Loucy (cell line): Measurements from ENCODE around the gene BPIFB1.

Experiments used
- H2AFZ ChIP-seq: fragments of 200-600 bp; sonication (generic); 2 replicates; pipeline ENCODE4 v1.6.0; 2016; ENCODE audit warnings: antibody characterized with exemption, mild to moderate bottlenecking, low read length, moderate library complexity
- H3F3A ChIP-seq: fragments of 200-600 bp; 2 replicates; pipeline ENCODE4 v1.6.0; 2016; ENCODE audit warnings: antibody characterized with exemption, low read depth, mild to moderate bottlenecking
- H3K27me3 ChIP-seq: fragments of 200-600 bp; sonication (generic); 2 replicates; pipeline ENCODE4 v1.6.1; 2014; ENCODE audit warnings: low read length, mild to moderate bottlenecking; ENCODE audit not compliant: insufficient read depth, poor library complexity, severe bottlenecking
- H3K36me3 ChIP-seq: fragments of 200-600 bp; sonication (generic); 2 replicates; pipeline ENCODE4 v1.6.1; 2016; ENCODE audit warnings: low read length; ENCODE audit not compliant: insufficient read depth
- H3K4me1 ChIP-seq: fragments of 200-600 bp; sonication (generic); 2 replicates; pipeline ENCODE4 v1.5.1; 2014; ENCODE audit warnings: low read length, mild to moderate bottlenecking; ENCODE audit not compliant: insufficient read depth, poor library complexity, severe bottlenecking
- H3K4me2 ChIP-seq: fragments of 200-600 bp; sonication (generic); 2 replicates; pipeline ENCODE4 v1.6.0; 2014; ENCODE audit warnings: antibody characterized with exemption, low read length, low read depth, mild to moderate bottlenecking; ENCODE audit not compliant: poor library complexity, severe bottlenecking
- H3K4me3 ChIP-seq: fragments of 200-600 bp; sonication (generic); 2 replicates; pipeline ENCODE4 v1.5.1; 2014; ENCODE audit warnings: low read length, mild to moderate bottlenecking, mixed read lengths; ENCODE audit not compliant: poor library complexity, severe bottlenecking
- H3K79me2 ChIP-seq: fragments of 200-600 bp; sonication (generic); 2 replicates; pipeline ENCODE4 v1.6.1; 2014; ENCODE audit warnings: low read length; ENCODE audit not compliant: insufficient read depth
- H3K9ac ChIP-seq: fragments of 200-600 bp; sonication (generic); 2 replicates; pipeline ENCODE4 v1.6.0; 2014; ENCODE audit warnings: mild to moderate bottlenecking, low read depth, low read length, moderate library complexity; ENCODE audit not compliant: poor library complexity, severe bottlenecking
- H3K9me2 ChIP-seq: fragments of 200-600 bp; sonication (generic); replicated peaks from 2 replicates; pipeline ENCODE4 v1.6.1; 2016; ENCODE audit warnings: low read depth, low read length, mixed read lengths
- H3K9me3 ChIP-seq: fragments of 200-600 bp; sonication (generic); 2 replicates; pipeline ENCODE4 v1.6.1; 2014; ENCODE audit warnings: mild to moderate bottlenecking, antibody characterized with exemption, low read length, low read depth; ENCODE audit not compliant: insufficient read depth
- H4K20me1 ChIP-seq: fragments of 200-600 bp; sonication (generic); 2 replicates; pipeline ENCODE4 v1.6.0; 2014; ENCODE audit warnings: antibody characterized with exemption, low read length, mild to moderate bottlenecking; ENCODE audit not compliant: insufficient read depth, poor library complexity, severe bottlenecking
- CTCF ChIP-seq: fragments of 200-600 bp; sonication (generic); conservative IDR thresholded peaks from 2 replicates; pipeline ENCODE4 v1.5.1; 2014; ENCODE audit warnings: mild to moderate bottlenecking, antibody characterized with exemption, low read length
- EZH2phosphoT487 ChIP-seq: fragments of 200-600 bp; IDR thresholded peaks from 2 replicates; pipeline ENCODE4 v1.6.1; 2018; ENCODE audit warnings: antibody characterized with exemption, mild to moderate bottlenecking, moderate library complexity, borderline replicate concordance

BPIFB1 gene

GRCh38 chr20:33272155-33272873 lies 10.7 kb upstream of the BPIFB1 start:
- no peaks in the 10 kb centered on the region for H3K79me2 ChIP-seq

GRCh38 chr20:33273117-33273851 lies 9.7 kb upstream of the BPIFB1 start:
- Histone ChIP-seq H4K20me1 (no peaks in the 10 kb centered on the region), H3K4me1 (no peaks in the 10 kb centered on the region)
- TF ChIP-seq EZH2phosphoT487 (no peak), CTCF (no peak)

More at GRCh38 chr20:33272155-33272873, 10.7 kb upstream of the BPIFB1 start:
- Histone ChIP-seq H3K9me2 (no peaks in the 10 kb centered on the region), H3K36me3 (no peaks in the 10 kb centered on the region), H3F3A (no peaks in the 10 kb centered on the region), H3K27me3 (no peaks in the 10 kb centered on the region), H3K4me1 (no peaks in the 10 kb centered on the region), H3K9ac (no peak overlapping the region), H3K9me3 (no peaks in the 10 kb centered on the region), H4K20me1 (no peaks in the 10 kb centered on the region), H3K4me3 (no peak overlapping the region), H2AFZ (no peak overlapping the region), H3K4me2 (no peak overlapping the region)
- TF ChIP-seq EZH2phosphoT487 (no peak), CTCF (no peak)

GRCh38 chr20:33275215-33275614 lies 7.8 kb upstream of the BPIFB1 start:
- Histone ChIP-seq H3K27me3 (no peaks in the 10 kb centered on the region), H3K36me3 (no peaks in the 10 kb centered on the region), H3K4me3 (no peak overlapping the region), H3K9me2 (no peaks in the 10 kb centered on the region), H4K20me1 (no peaks in the 10 kb centered on the region), H3K79me2 (no peaks in the 10 kb centered on the region), H3K9ac (no peak overlapping the region), H2AFZ (no peak overlapping the region), H3K4me2 (no peak overlapping the region), H3K4me1 (no peaks in the 10 kb centered on the region), H3K9me3 (no peaks in the 10 kb centered on the region), H3F3A (no peaks in the 10 kb centered on the region)
- TF ChIP-seq EZH2phosphoT487 (no peak), CTCF (no peak)

More at GRCh38 chr20:33273117-33273851, 9.7 kb upstream of the BPIFB1 start:
- Histone ChIP-seq H3K4me2 (no peak overlapping the region), H3K79me2 (no peaks in the 10 kb centered on the region), H3K27me3 (no peaks in the 10 kb centered on the region), H3F3A (no peaks in the 10 kb centered on the region), H3K4me3 (no peak overlapping the region), H3K9me3 (no peaks in the 10 kb centered on the region), H3K9me2 (no peaks in the 10 kb centered on the region), H3K9ac (no peak overlapping the region), H2AFZ (no peak overlapping the region), H3K36me3 (no peaks in the 10 kb centered on the region)
